AG09309 (cell line): ENCODE results near the gene DAAM1.

Experiments used
- DNase-seq: peaks from one replicate; pipeline ENCODE4 v3.0.0-alpha.2; 2010; ENCODE audit warnings: low read depth
- H3K4me3 ChIP-seq: 2 replicates; pipeline ENCODE4 v1.5.1; 2011; ENCODE audit warnings: mild to moderate bottlenecking, low read depth, low read length, moderate library complexity; ENCODE audit not compliant: control insufficient read depth
- CTCF ChIP-seq: IDR thresholded peaks from 2 replicates; pipeline ENCODE4 v1.5.1; 2011; ENCODE audit warnings: mild to moderate bottlenecking, low read depth, low read length, inconsistent platforms; ENCODE audit not compliant: insufficient read depth, control insufficient read depth; ENCODE audit errors: missing control alignments

The DAAM1 gene

GRCh38 chr14:59308086-59308485 is 119.6 kb downstream of the DAAM1 start:
- TF ChIP-seq CTCF = no peak
- no peak for DNase-seq
- no peak overlapping the region for H3K4me3 ChIP-seq

- DNase-seq = no peak
Measured at GRCh38 chr14:59308673-59309072, 120.2 kb downstream of the DAAM1 start.

GRCh38 chr14:59309291-59309900 is 120.9 kb downstream of the DAAM1 start:
- H3K4me3 ChIP-seq = no peak overlapping the region
- no peak for TF ChIP-seq CTCF
- DNase-seq = no peak

More at GRCh38 chr14:59308673-59309072, 120.2 kb downstream of the DAAM1 start:
- no peak for TF ChIP-seq CTCF
- H3K4me3 ChIP-seq = no peak overlapping the region

- no peak overlapping the region for H3K4me3 ChIP-seq
- no peak for DNase-seq
- TF ChIP-seq CTCF = no peak
Measured at GRCh38 chr14:59310633-59311032, 122.2 kb downstream of the DAAM1 start.

- no peak for DNase-seq
- no peak for TF ChIP-seq CTCF
- H3K4me3 ChIP-seq = no peak overlapping the region
Measured at GRCh38 chr14:59311723-59312122, 123.3 kb downstream of the DAAM1 start.

GRCh38 chr14:59313144-59313651 is 124.7 kb downstream of the DAAM1 start:
- TF ChIP-seq CTCF = no peak
- DNase-seq = no peak
- no peak overlapping the region for H3K4me3 ChIP-seq
